Measurements from ENCODE around the gene PCDHA6.
"Not testable (repeated sequence)": the region's sequence is repeated elsewhere in the genome, so short reads cannot be mapped to it uniquely, and the experiment has no call there.

PCDHA6 gene

GRCh38 chr5:140842798-140843733 lies 15.3 kb downstream of the PCDHA6 start:
- TF ChIP-seq, protein P1, sequence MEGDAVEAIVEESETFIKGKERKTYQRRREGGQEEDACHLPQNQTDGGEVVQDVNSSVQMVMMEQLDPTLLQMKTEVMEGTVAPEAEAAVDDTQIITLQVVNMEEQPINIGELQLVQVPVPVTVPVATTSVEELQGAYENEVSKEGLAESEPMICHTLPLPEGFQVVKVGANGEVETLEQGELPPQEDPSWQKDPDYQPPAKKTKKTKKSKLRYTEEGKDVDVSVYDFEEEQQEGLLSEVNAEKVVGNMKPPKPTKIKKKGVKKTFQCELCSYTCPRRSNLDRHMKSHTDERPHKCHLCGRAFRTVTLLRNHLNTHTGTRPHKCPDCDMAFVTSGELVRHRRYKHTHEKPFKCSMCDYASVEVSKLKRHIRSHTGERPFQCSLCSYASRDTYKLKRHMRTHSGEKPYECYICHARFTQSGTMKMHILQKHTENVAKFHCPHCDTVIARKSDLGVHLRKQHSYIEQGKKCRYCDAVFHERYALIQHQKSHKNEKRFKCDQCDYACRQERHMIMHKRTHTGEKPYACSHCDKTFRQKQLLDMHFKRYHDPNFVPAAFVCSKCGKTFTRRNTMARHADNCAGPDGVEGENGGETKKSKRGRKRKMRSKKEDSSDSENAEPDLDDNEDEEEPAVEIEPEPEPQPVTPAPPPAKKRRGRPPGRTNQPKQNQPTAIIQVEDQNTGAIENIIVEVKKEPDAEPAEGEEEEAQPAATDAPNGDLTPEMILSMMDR (IDR thresholded peaks at IDR 0.05; ENCODE audit: insufficient read depth, low read depth, low read length, missing control alignments): no peak
- H3K4me3 ChIP-seq (ENCODE audit: low read depth, low read length): no peak overlapping the region
- no peak for DNase-seq (ENCODE audit: low read depth)

DNA sequence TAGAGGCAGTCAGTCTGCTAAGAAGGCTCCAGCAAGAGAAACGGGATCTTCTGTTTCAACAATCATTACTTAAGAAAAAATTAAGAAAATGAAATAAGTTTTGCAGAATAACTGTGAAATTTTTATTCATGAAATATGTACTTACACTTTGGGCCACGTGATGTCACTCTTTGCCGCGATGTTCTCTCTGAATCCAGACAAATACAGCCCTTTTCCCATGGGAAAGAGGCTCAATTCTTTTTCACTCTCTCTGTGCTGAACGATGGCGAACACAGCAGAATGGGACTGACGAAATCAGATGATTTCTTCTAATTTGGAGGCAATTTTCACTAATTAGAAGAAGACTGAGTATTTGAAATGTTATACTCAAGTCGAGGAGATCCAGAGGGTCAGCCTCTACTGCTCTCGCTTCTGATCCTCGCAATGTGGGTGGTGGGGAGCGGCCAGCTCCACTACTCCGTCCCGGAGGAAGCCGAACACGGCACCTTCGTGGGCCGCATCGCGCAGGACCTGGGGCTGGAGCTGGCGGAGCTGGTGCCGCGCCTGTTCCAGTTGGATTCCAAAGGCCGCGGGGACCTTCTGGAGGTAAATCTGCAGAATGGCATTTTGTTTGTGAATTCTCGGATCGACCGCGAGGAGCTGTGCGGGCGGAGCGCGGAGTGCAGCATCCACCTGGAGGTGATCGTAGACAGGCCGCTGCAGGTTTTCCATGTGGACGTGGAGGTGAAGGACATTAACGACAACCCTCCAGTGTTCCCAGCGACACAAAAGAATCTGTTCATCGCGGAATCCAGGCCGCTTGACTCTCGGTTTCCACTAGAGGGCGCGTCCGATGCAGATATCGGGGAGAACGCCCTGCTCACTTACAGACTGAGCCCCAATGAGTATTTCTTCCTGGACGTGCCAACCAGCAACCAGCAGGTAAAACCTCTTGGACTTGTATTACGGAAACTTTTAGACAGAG lies 20.7 kb downstream of the PCDHA6 start, which contains the start of gene PCDHA9:
Gene PCDHA9, plus strand, starts transcription at position 244 of the 964 bp plus-strand sequence. Its CDS starts 114 bp downstream, at position 358.
- H3K4me3 ChIP-seq (ENCODE audit: low read depth, low read length); DNase-seq (ENCODE audit: low read depth): not testable (repeated sequence)

- not testable (repeated sequence) for DNase-seq (ENCODE audit: low read depth); H3K4me3 ChIP-seq (ENCODE audit: low read depth, low read length)
These were observed 22.3 kb downstream of the PCDHA6 start for GRCh38 chr5:140849831-140850634.

DNA sequence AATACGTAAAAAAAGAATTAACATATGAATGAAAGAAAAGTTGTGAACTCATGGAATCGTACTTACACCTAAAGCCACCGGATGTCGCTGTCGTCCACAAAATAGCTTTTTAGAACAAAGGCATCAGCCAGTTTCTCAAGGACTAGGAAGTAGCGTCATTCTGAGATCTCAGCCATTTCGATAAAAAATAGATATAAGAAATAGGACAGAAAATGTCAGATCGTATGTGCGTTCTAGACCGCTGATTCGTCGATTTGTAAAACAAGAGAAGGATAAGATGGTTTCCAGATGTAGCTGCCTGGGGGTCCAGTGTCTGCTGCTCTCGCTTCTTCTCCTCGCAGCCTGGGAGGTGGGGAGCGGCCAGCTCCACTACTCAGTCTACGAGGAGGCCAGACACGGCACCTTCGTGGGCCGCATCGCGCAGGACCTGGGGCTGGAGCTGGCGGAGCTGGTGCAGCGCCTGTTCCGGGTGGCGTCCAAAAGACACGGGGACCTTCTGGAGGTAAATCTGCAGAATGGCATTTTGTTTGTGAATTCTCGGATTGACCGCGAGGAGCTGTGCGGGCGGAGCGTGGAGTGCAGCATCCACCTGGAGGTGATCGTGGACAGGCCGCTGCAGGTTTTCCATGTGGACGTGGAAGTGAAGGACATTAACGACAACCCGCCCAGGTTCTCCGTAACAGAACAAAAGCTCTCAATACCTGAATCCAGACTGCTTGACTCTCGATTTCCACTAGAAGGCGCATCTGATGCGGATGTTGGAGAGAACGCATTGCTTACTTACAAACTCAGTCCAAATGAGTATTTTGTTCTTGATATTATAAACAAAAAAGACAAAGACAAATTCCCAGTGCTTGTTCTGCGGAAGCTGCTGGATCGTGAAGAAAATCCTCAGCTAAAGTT lies 28.3 kb downstream of the PCDHA6 start, which contains the start of gene PCDHA10:
Gene PCDHA10, plus strand, starts transcription at position 126 of the 903 bp plus-strand sequence. Its CDS starts 152 bp downstream, at position 278.
- no peak for DNase-seq (ENCODE audit: low read depth)
- no peak within 1 kb of the TSS for H3K4me3 ChIP-seq (ENCODE audit: low read depth, low read length)
- TF ChIP-seq, protein P1 (IDR thresholded peaks at IDR 0.05; ENCODE audit: insufficient read depth, low read depth, low read length, missing control alignments): no peak

DNA sequence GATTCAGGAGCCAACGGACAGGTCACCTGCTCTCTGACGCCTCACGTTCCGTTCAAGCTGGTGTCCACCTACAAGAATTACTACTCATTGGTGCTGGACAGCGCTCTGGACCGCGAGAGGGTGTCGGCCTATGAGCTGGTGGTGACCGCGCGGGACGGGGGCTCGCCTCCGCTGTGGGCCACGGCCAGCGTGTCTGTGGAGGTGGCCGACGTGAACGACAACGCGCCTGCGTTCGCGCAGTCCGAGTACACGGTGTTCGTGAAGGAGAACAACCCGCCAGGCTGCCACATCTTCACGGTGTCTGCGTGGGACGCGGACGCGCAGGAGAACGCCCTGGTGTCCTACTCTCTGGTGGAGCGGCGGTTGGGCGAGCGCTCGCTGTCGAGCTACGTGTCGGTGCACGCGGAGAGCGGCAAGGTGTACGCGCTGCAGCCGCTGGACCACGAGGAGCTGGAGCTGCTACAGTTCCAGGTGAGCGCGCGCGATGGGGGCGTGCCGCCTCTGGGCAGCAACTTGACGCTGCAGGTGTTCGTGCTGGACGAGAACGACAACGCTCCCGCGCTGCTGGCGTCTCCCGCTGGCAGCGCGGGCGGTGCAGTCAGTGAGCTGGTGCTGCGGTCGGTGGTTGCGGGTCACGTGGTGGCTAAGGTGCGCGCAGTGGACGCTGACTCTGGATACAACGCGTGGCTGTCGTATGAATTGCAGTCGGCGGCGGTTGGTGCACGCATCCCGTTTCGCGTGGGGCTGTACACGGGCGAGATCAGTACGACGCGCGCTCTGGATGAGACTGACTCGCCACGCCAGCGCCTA lies 29.6 kb downstream of the PCDHA6 start:
- TF ChIP-seq, protein P1 (IDR thresholded peaks at IDR 0.05; ENCODE audit: insufficient read depth, low read depth, low read length, missing control alignments): no peak
- no peak for DNase-seq (ENCODE audit: low read depth)
- H3K4me3 ChIP-seq (ENCODE audit: low read depth, low read length): no peak overlapping the region

GRCh38 chr5:140857987-140858240 lies 30.2 kb downstream of the PCDHA6 start:
- TF ChIP-seq, protein P1 (IDR thresholded peaks at IDR 0.05; ENCODE audit: insufficient read depth, low read depth, low read length, missing control alignments): no peak
- no peak overlapping the region for H3K4me3 ChIP-seq (ENCODE audit: low read depth, low read length)

More at GRCh38 chr5:140857987-140858240, 30.2 kb downstream of the PCDHA6 start:
- DNase-seq (ENCODE audit: low read depth): no peak
